ENCODE measurements around the gene MYO5B. TPM values are rescaled to one million over a fixed set of nuclear protein-coding genes. Genes with fewer than 3 reads are reported as not detected.

The MYO5B gene
- polyA plus RNA-seq, 1 donor (not counting 4 experiments of a cell fraction or from before 2014, with no cell fraction given) = 6.8 TPM

- H3K4me1 ChIP-seq (ENCODE audit: control insufficient read depth, extremely low read depth, insufficient read depth, low read length) = peaks cover 7% of the 10 kb centered on the region
- no peaks in the 10 kb centered on the region for H3K79me2 ChIP-seq (ENCODE audit: control insufficient read depth, insufficient read depth, low read length)
- no peaks in the 10 kb centered on the region for H3K36me3 ChIP-seq (ENCODE audit: control insufficient read depth in 2 of 2, extremely low read depth in 1 of 2, insufficient read depth in 2 of 2, low read length in 2 of 2)
- no peak overlapping the region for H3K4me2 ChIP-seq (ENCODE audit: control insufficient read depth, extremely low read depth, insufficient read depth, low read depth, low read length)
- no peak overlapping the region for H3K4me3 ChIP-seq (ENCODE audit: control insufficient read depth in 2 of 3, extremely low read depth in 1 of 3, insufficient read depth in 2 of 3, low read depth in 1 of 3, low read length in 3 of 3)
- H2AFZ ChIP-seq (ENCODE audit: control insufficient read depth, low read length) = no peak overlapping the region
- H3K27me3 ChIP-seq (ENCODE audit: control insufficient read depth, extremely low read depth, insufficient read depth, low read length) = peaks cover 8% of the 10 kb centered on the region
- H3K9me3 ChIP-seq (ENCODE audit: control insufficient read depth, low read depth, low read length) = no peaks in the 10 kb centered on the region
- H3K27ac ChIP-seq (ENCODE audit: control insufficient read depth, insufficient read depth, low read length) = no peak overlapping the region
- H4K20me1 ChIP-seq (ENCODE audit: control insufficient read depth, extremely low read depth, insufficient read depth, low read length) = no peaks in the 10 kb centered on the region
- FAIRE-seq (no peak), DNase-seq (ENCODE audit: low read depth, low spot score) (no peak)
- H3K9ac ChIP-seq (ENCODE audit: control insufficient read depth, extremely low read depth, insufficient read depth, low read length) = no peak overlapping the region
- no peaks in the 10 kb centered on the region for H3K9me1 ChIP-seq (ENCODE audit: control insufficient read depth, extremely low read depth, insufficient read depth, low read length)
- no peak for TF ChIP-seq CTCF (optimal IDR thresholded peaks at IDR 0.05 in 1 of 3, IDR thresholded peaks at IDR 0.05 in 1 of 3, conservative IDR thresholded peaks at IDR 0.05 in 1 of 3; ENCODE audit: extremely low read depth in 1 of 3, insufficient read depth in 2 of 3, low read length in 3 of 3)
- TF ChIP-seq EZH2 (IDR thresholded peaks at IDR 0.05; ENCODE audit: low read length) = no peak
- dilution Hi-C loops (cut with MboI; ENCODE audit: extremely low pct_ligation_motif_present, low sequenced_read_pairs) = no loop called here
Measured at GRCh38 chr18:50187659-50188058, 7.3 kb downstream of the MYO5B start.

- Histone ChIP-seq H3K9me3 (ENCODE audit: control insufficient read depth, low read depth, low read length) (no peaks in the 10 kb centered on the region), H3K9ac (ENCODE audit: control insufficient read depth, extremely low read depth, insufficient read depth, low read length) (no peak overlapping the region), H3K4me3 (ENCODE audit: control insufficient read depth in 2 of 3, extremely low read depth in 1 of 3, insufficient read depth in 2 of 3, low read depth in 1 of 3, low read length in 3 of 3) (no peak overlapping the region), H3K36me3 (ENCODE audit: control insufficient read depth in 2 of 2, extremely low read depth in 1 of 2, insufficient read depth in 2 of 2, low read length in 2 of 2) (no peaks in the 10 kb centered on the region), H3K9me1 (ENCODE audit: control insufficient read depth, extremely low read depth, insufficient read depth, low read length) (no peaks in the 10 kb centered on the region), H3K4me1 (ENCODE audit: control insufficient read depth, extremely low read depth, insufficient read depth, low read length) (peaks cover 7% of the 10 kb centered on the region), H3K27ac (ENCODE audit: control insufficient read depth, insufficient read depth, low read length) (no peak overlapping the region), H3K79me2 (ENCODE audit: control insufficient read depth, insufficient read depth, low read length) (no peaks in the 10 kb centered on the region), H4K20me1 (ENCODE audit: control insufficient read depth, extremely low read depth, insufficient read depth, low read length) (no peaks in the 10 kb centered on the region), H3K4me2 (ENCODE audit: control insufficient read depth, extremely low read depth, insufficient read depth, low read depth, low read length) (no peak overlapping the region), H2AFZ (ENCODE audit: control insufficient read depth, low read length) (no peak overlapping the region), H3K27me3 (ENCODE audit: control insufficient read depth, extremely low read depth, insufficient read depth, low read length) (no peaks in the 10 kb centered on the region)
- dilution Hi-C loops (cut with MboI; ENCODE audit: extremely low pct_ligation_motif_present, low sequenced_read_pairs) = no loop called here
- DNase-seq (ENCODE audit: low read depth, low spot score) (no peak), FAIRE-seq (no peak)
- no peak for TF ChIP-seq EZH2 (IDR thresholded peaks at IDR 0.05; ENCODE audit: low read length)
- no peak for TF ChIP-seq CTCF (optimal IDR thresholded peaks at IDR 0.05 in 1 of 3, IDR thresholded peaks at IDR 0.05 in 1 of 3, conservative IDR thresholded peaks at IDR 0.05 in 1 of 3; ENCODE audit: extremely low read depth in 1 of 3, insufficient read depth in 2 of 3, low read length in 3 of 3)
Measured at GRCh38 chr18:50186385-50186784, 8.6 kb downstream of the MYO5B start.

Measured in keratinocyte (primary cell).